H1 (cell line): ENCODE measurements around the gene HSPBP1. TPM values are rescaled to one million over a fixed set of nuclear protein-coding genes. Genes with fewer than 3 reads are reported as not detected.

Experiments
- CTCF ChIA-PET: fragments of 300-600 bp; sonication (Branson Sonifier 250); formaldehyde crosslinking; loops from one replicate; lab custom pipeline; 2021; ENCODE audit not compliant: partially characterized antibody; lab: Charles Lee
- POLR2A ChIA-PET: fragments of 300-600 bp; sonication (Branson Sonifier 250); formaldehyde crosslinking; loops from one replicate; lab custom pipeline; 2021; ENCODE audit warnings: inconsistent platforms; ENCODE audit not compliant: partially characterized antibody; lab: Charles Lee
- DNase-seq, 2 experiments: peaks; one replicate each; pipeline versions ENCODE4 v3.0.0 to v3.0.0-alpha.2; 2010 to 2022; ENCODE audit warnings: low spot score in 2 of 2, low read depth in 1 of 2, mixed read lengths in 1 of 2
- FAIRE-seq: peaks from 2 replicates; lab custom pipeline; 2011; peaks lifted over from hg19 to GRCh38; lab: Jason Lieb, UNC
- H2AFZ ChIP-seq: 2 replicates; pipeline ENCODE4 v1.8.1; 2012; ENCODE audit warnings: low read length, inconsistent platforms
- H2AK5ac ChIP-seq: 2 replicates; pipeline ENCODE4 v1.6.1; 2013; ENCODE audit warnings: low read depth, low read length
- H2BK120ac ChIP-seq: replicated peaks from 2 replicates; pipeline ENCODE3; 2013; ENCODE audit warnings: low read depth, low read length, inconsistent platforms
- H2BK12ac ChIP-seq: 2 replicates; pipeline ENCODE4 v1.6.1; 2013; ENCODE audit warnings: low read depth, low read length
- H2BK15ac ChIP-seq: 2 replicates; pipeline ENCODE4 v1.6.1; 2013; ENCODE audit warnings: low read length
- H2BK20ac ChIP-seq: 2 replicates; pipeline ENCODE4 v1.6.1; 2013; ENCODE audit warnings: low read length
- H2BK5ac ChIP-seq: 2 replicates; pipeline ENCODE4 v1.6.1; 2013; ENCODE audit warnings: low read depth, low read length
- H3K14ac ChIP-seq: 2 replicates; pipeline ENCODE4 v1.6.1; 2013; ENCODE audit warnings: inconsistent platforms; ENCODE audit not compliant: insufficient read length
- H3K18ac ChIP-seq: 2 replicates; pipeline ENCODE4 v1.6.1; 2013; ENCODE audit warnings: low read length; ENCODE audit errors: extremely low read depth
- H3K23ac ChIP-seq: 2 replicates; pipeline ENCODE4 v1.6.1; 2013; ENCODE audit warnings: inconsistent platforms; ENCODE audit not compliant: insufficient read length
- H3K23me2 ChIP-seq: 2 replicates; pipeline ENCODE4 v1.6.1; 2013; ENCODE audit warnings: low read depth, low read length
- H3K27ac ChIP-seq: 2 replicates; pipeline ENCODE4 v1.6.1; 2011; ENCODE audit warnings: low read depth, low read length, inconsistent platforms
- H3K27me3 ChIP-seq, 4 experiments: replicated peaks in 1 of 4; 1 replicate in 1 of 4; 2 replicates in 3 of 4; pipeline versions ENCODE4 v1.6.1 to v1.8.1; 2011 to 2013; ENCODE audit warnings: low read length in 3 of 4, mild to moderate bottlenecking in 3 of 4, inconsistent platforms in 2 of 4, mixed read lengths in 2 of 4, moderate library complexity in 1 of 4; ENCODE audit not compliant: control insufficient read depth in 3 of 4, insufficient read depth in 3 of 4; ENCODE audit errors: extremely low read depth in 1 of 4
- H3K36me3 ChIP-seq, 4 experiments: 2 replicates each; pipeline versions ENCODE4 v1.6.1 to v1.8.1; 2011 to 2013; ENCODE audit warnings: mild to moderate bottlenecking in 4 of 4, low read length in 3 of 4, moderate library complexity in 2 of 4, control low read depth in 1 of 4, inconsistent platforms in 1 of 4; ENCODE audit not compliant: insufficient read depth in 4 of 4, control insufficient read depth in 2 of 4
- H3K4ac ChIP-seq: replicated peaks from 2 replicates; pipeline ENCODE3; 2013; ENCODE audit warnings: low read length, low read depth, mixed read lengths, inconsistent platforms; ENCODE audit not compliant: insufficient read length
- H3K4me1 ChIP-seq, 4 experiments: replicated peaks in 1 of 4; 1 replicate in 1 of 4; 2 replicates in 3 of 4; pipeline versions ENCODE4 v1.6.1 to v1.8.1; 2011 to 2013; ENCODE audit warnings: low read length in 3 of 4, inconsistent platforms in 2 of 4, mixed read lengths in 1 of 4; ENCODE audit not compliant: insufficient read depth in 4 of 4, control insufficient read depth in 3 of 4
- H3K4me2 ChIP-seq, 2 experiments: 2 replicates each; pipeline versions ENCODE4 v1.6.1 to v1.8.1; 2011 to 2013; ENCODE audit warnings: low read depth in 2 of 2, low read length in 2 of 2, control low read depth in 1 of 2, inconsistent platforms in 1 of 2, mild to moderate bottlenecking in 1 of 2; ENCODE audit not compliant: insufficient read depth in 1 of 2
- H3K4me3 ChIP-seq, 4 experiments: fragments of 200-600, 300-600 bp in 1 of 4; sonication (generic), shearing (Covaris generic), sonication (Bioruptor Twin) in 1 of 4; 2 replicates each; pipeline versions ENCODE4 v1.5.1 to v1.8.1; 2011 to 2016; ENCODE audit warnings: low read length in 4 of 4, low read depth in 3 of 4, control low read depth in 2 of 4, inconsistent platforms in 2 of 4, mild to moderate bottlenecking in 2 of 4, mixed read lengths in 1 of 4, moderate library complexity in 1 of 4; ENCODE audit not compliant: insufficient read depth in 2 of 4; ENCODE audit errors: extremely low read depth in 1 of 4
- H3K56ac ChIP-seq: replicated peaks from 2 replicates; pipeline ENCODE3; 2013; ENCODE audit warnings: low read depth, mild to moderate bottlenecking, mixed read lengths, low read length, inconsistent platforms; ENCODE audit not compliant: insufficient read length
- H3K79me1 ChIP-seq: 2 replicates; pipeline ENCODE4 v1.6.1; 2013; ENCODE audit warnings: low read depth, low read length, control low read depth
- H3K79me2 ChIP-seq, 2 experiments: 2 replicates each; pipeline versions ENCODE4 v1.6.1 to v1.8.1; 2012 to 2013; ENCODE audit warnings: low read length in 2 of 2, mild to moderate bottlenecking in 2 of 2, inconsistent platforms in 1 of 2; ENCODE audit not compliant: insufficient read depth in 2 of 2, control insufficient read depth in 1 of 2
- H3K9ac ChIP-seq, 4 experiments: replicated peaks in 1 of 4; 1 replicate in 1 of 4; 2 replicates in 3 of 4; pipeline versions ENCODE4 v1.6.1 to v1.8.1; 2011 to 2013; ENCODE audit warnings: low read depth in 3 of 4, low read length in 3 of 4, control low read depth in 2 of 4, mild to moderate bottlenecking in 2 of 4, moderate library complexity in 2 of 4, inconsistent platforms in 1 of 4; ENCODE audit errors: extremely low read depth in 1 of 4
- H3K9me3 ChIP-seq, 2 experiments: 2 replicates each; pipeline versions ENCODE4 v1.6.1 to v1.8.1; 2012 to 2013; ENCODE audit warnings: mild to moderate bottlenecking in 2 of 2, moderate library complexity in 2 of 2, control low read depth in 1 of 2, inconsistent platforms in 1 of 2, low read depth in 1 of 2, low read length in 1 of 2, mixed read lengths in 1 of 2; ENCODE audit not compliant: insufficient read depth in 2 of 2
- H4K20me1 ChIP-seq, 2 experiments: replicated peaks in 1 of 2; 2 replicates each; pipeline versions ENCODE3 to v1.8.1; 2011 to 2013; ENCODE audit warnings: inconsistent platforms in 2 of 2, low read length in 2 of 2, mild to moderate bottlenecking in 1 of 2; ENCODE audit not compliant: insufficient read depth in 2 of 2, control insufficient read depth in 1 of 2
- H4K5ac ChIP-seq: 2 replicates; pipeline ENCODE4 v1.6.1; 2013; ENCODE audit warnings: low read length, low read depth, mixed read lengths, inconsistent platforms; ENCODE audit not compliant: insufficient read length
- H4K8ac ChIP-seq: 2 replicates; pipeline ENCODE4 v1.8.0; 2013; ENCODE audit warnings: mild to moderate bottlenecking, moderate library complexity, low read length, inconsistent platforms; ENCODE audit not compliant: insufficient read depth; ENCODE audit errors: extremely low read depth
- H4K91ac ChIP-seq: replicated peaks from 2 replicates; pipeline ENCODE3; 2013; ENCODE audit warnings: low read length, mixed read lengths, inconsistent platforms; ENCODE audit not compliant: insufficient read length
- MAX ChIP-seq: IDR thresholded peaks from 2 replicates; pipeline ENCODE4 v1.6.1; 2012; ENCODE audit warnings: inconsistent platforms
- POLR2AphosphoS5 ChIP-seq: IDR thresholded peaks from 2 replicates; pipeline ENCODE4 v1.6.1; 2011; ENCODE audit warnings: low read depth, low read length
- WGBS, 2 experiments: shearing (Covaris generic) in 1 of 2; methylation state at CpG; one replicate each; pipeline versions ENCODE4 v1.1.6 to v1.1.7; 2013 to 2015; ENCODE audit warnings: low lambda C conversion rate in 2 of 2, mixed read lengths in 2 of 2, inconsistent platforms in 1 of 2, low coverage in 1 of 2, missing lambda C conversion rate in 1 of 2; ENCODE audit not compliant: insufficient replicate concordance in 2 of 2, insufficient coverage in 1 of 2, insufficient read length in 1 of 2; ENCODE audit errors: extremely low coverage in 1 of 2, missing lambda C conversion rate in 1 of 2; 5-methylcytosine and 5-hydroxymethylcytosine counted together
- polyA plus RNA-seq, 7 experiments: library from polyadenylated mRNA; depleted of rRNA in 3 of 7; stranded (reverse) in 5 of 7; unstranded in 2 of 7; fragments of >200 nt in 5 of 7; fragments of 200-250 nt in 2 of 7; gene quantifications; 1 replicate in 5 of 7; 2 replicates in 1 of 7; 4 replicates in 1 of 7; pipeline versions ENCODE4 v1.2.1 to v1.2.3, GENCODE V29; 2011 to 2013; ENCODE audit warnings: missing spikeins in 2 of 7, mixed read lengths in 2 of 7
- total RNA-seq: library from RNA; stranded (reverse); fragmentation: NEBNext Ultra II Directional; extraction: Animal tissue kit (Norgen Biotek cat#: 25700); gene quantifications from 2 replicates; pipeline ENCODE4 v1.2.1, GENCODE V29; 2021

HSPBP1 gene
- total and polyA plus RNA-seq, 2 of the 8 experiments (the other 6 are each of a cell fraction or from before 2014, with no cell fraction given), result 63.4 to 100 TPM

- Histone ChIP-seq H4K5ac (no peak overlapping the region), H3K4me3 (no peak overlapping the region), H3K14ac (no peak overlapping the region), H3K27ac (no peak overlapping the region), H3K36me3 (peaks cover 5 to 14% (median 12%) of the 10 kb centered on the region in 4 experiments; a peak in 5 of 8 replicates), H2BK12ac (no peak overlapping the region), H3K9me3 (no peaks in the 10 kb centered on the region), H2BK120ac (no peak overlapping the region), H3K23ac (no peak overlapping the region), H4K8ac (no peak overlapping the region; the same call in 1 of the 2 replicates), H3K4me2 (no peak overlapping the region), H3K79me2 (no peaks in the 10 kb centered on the region), H2BK20ac (no peak overlapping the region), H3K18ac (no peak overlapping the region), H4K20me1 (peaks cover 3 to 21% of the 10 kb centered on the region in 2 experiments), H2BK15ac (no peak overlapping the region), H3K23me2 (no peaks in the 10 kb centered on the region), H2BK5ac (peak overlapping the region; percentile 35; the same call in 1 of the 2 replicates), H2AK5ac (no peak overlapping the region), H2AFZ (no peak overlapping the region), H3K56ac (no peak overlapping the region), H3K9ac (no peak overlapping the region), H4K91ac (no peak overlapping the region), H3K27me3 (no peaks in the 10 kb centered on the region), H3K4ac (no peak overlapping the region), H3K4me1 (no peaks in the 10 kb centered on the region), H3K79me1 (no peaks in the 10 kb centered on the region; the same call in 1 of the 2 replicates)
- no peak for TF ChIP-seq MAX
- TF ChIP-seq POLR2AphosphoS5, result 0 out of 2 replicates have a peak, but pooled peaks have one; percentile 2
- POLR2A ChIA-PET, result interaction anchor here (0.6 to 1.3 kb wide), 4 partner anchors 32 to 180 kb away, joined by 3 to 4 read pairs (median 4); partner anchors contain the start of gene UBE2S
- DNase-seq, result no peak
- CTCF ChIA-PET, result interaction anchor here (0.7 to 1.6 kb wide), 3 partner anchors 62 to 190 kb away, joined by 3 to 4 read pairs (median 4); partner anchors contain the start of gene DNAAF3
- WGBS, 2 experiments, result 88% methylated on average over 15 of the region's 17 CpGs; no CpG with 5 or more reads in 1 of the 2 experiments
- no peak for FAIRE-seq
Observed at GRCh38 chr19:55228015-55228391, 51.9 kb downstream of the HSPBP1 start.
